HepG2 (cell line): Measurements from ENCODE around the gene PUS1. TPM values are rescaled to one million over a fixed set of nuclear protein-coding genes. Genes with fewer than 3 reads are reported as not detected.

ENCODE experiments used
- CBX1 ChIP-seq: IDR thresholded peaks from one replicate; pipeline ENCODE4 v1.6.1; 2016; ENCODE audit warnings: antibody characterized with exemption, low read depth
- CERS6 ChIP-seq: sonication (generic); formaldehyde crosslinking; IDR thresholded peaks from 2 replicates; pipeline ENCODE4 v1.5.0; 2020; ENCODE audit warnings: missing genetic modification reagents
- CREM ChIP-seq, 2 experiments: sonication (generic) in 1 of 2; formaldehyde crosslinking in 1 of 2; IDR thresholded peaks; 2 replicates each; pipeline versions ENCODE4 v1.4.0 to v1.6.1; 2016 to 2020; ENCODE audit warnings: antibody characterized with exemption in 1 of 2, mild to moderate bottlenecking in 1 of 2, missing genetic modification reagents in 1 of 2
- HNF4G ChIP-seq, 2 experiments: sonication (generic) in 1 of 2; formaldehyde crosslinking in 1 of 2; IDR thresholded peaks; 2 replicates each; pipeline versions ENCODE4 v1.4.0 to v1.6.1; 2011 to 2020; ENCODE audit warnings: borderline replicate concordance in 2 of 2, low read depth in 2 of 2, mild to moderate bottlenecking in 2 of 2, low read length in 1 of 2, missing genetic modification reagents in 1 of 2, moderate library complexity in 1 of 2
- HNRNPL ChIP-seq: fragments of 200-400 bp; formaldehyde crosslinking; IDR thresholded peaks from 2 replicates; pipeline ENCODE4 v1.6.1; 2017; ENCODE audit warnings: mild to moderate bottlenecking, low read depth, low read length
- JUNB ChIP-seq: sonication (generic); formaldehyde crosslinking; IDR thresholded peaks from 2 replicates; pipeline ENCODE4 v1.8.0; 2022; ENCODE audit warnings: missing genetic modification reagents, mild to moderate bottlenecking, borderline replicate concordance
- KLF11 ChIP-seq: IDR thresholded peaks from 2 replicates; pipeline ENCODE4 v1.6.1; 2016; ENCODE audit warnings: missing compliant biosample characterization
- KLF9 ChIP-seq: IDR thresholded peaks from 2 replicates; pipeline ENCODE4 v1.6.1; 2016; ENCODE audit warnings: low read depth
- MXD1 ChIP-seq: sonication (generic); formaldehyde crosslinking; IDR thresholded peaks from 2 replicates; pipeline ENCODE4 v1.4.0; 2020; ENCODE audit warnings: mild to moderate bottlenecking, missing genetic modification reagents
- NFIB ChIP-seq: sonication (generic); formaldehyde crosslinking; IDR thresholded peaks from 2 replicates; pipeline ENCODE4 v1.9.0; 2021; ENCODE audit warnings: missing genetic modification reagents, mild to moderate bottlenecking, borderline replicate concordance
- POGK ChIP-seq: sonication (generic); formaldehyde crosslinking; conservative IDR thresholded peaks from 2 replicates; pipeline ENCODE4 v1.8.0; 2022; ENCODE audit warnings: mild to moderate bottlenecking, moderate library complexity, missing genetic modification reagents
- SP5 ChIP-seq: IDR thresholded peaks from 2 replicates; pipeline ENCODE4 v1.6.1; 2016; ENCODE audit warnings: low read depth, borderline replicate concordance
- ZFP36L1 ChIP-seq: sonication (generic); formaldehyde crosslinking; IDR thresholded peaks from 2 replicates; pipeline ENCODE4 v1.8.0; 2022; ENCODE audit warnings: mild to moderate bottlenecking, missing genetic modification reagents, moderate library complexity
- ZNF282 ChIP-seq: fragments of 450-650 bp; IDR thresholded peaks from 2 replicates; pipeline ENCODE4 v1.6.1; 2018; ENCODE audit not compliant: partially characterized antibody
- ZNF3 ChIP-seq: IDR thresholded peaks from 2 replicates; pipeline ENCODE4 v1.7.0; 2017; ENCODE audit warnings: inconsistent platforms
- ZNF781 ChIP-seq: sonication (generic); formaldehyde crosslinking; IDR thresholded peaks from 2 replicates; pipeline ENCODE4 v1.5.1; 2020; ENCODE audit warnings: borderline replicate concordance, mild to moderate bottlenecking, missing genetic modification reagents; ENCODE audit errors: not compliant biosample characterization
- ZSCAN30 ChIP-seq: sonication (generic); formaldehyde crosslinking; IDR thresholded peaks from 2 replicates; pipeline ENCODE4 v1.5.0; 2020; ENCODE audit warnings: mild to moderate bottlenecking, missing genetic modification reagents
- polyA plus RNA-seq, 8 experiments: library from polyadenylated mRNA; depleted of rRNA in 3 of 8; stranded (reverse) in 7 of 8; unstranded in 1 of 8; fragments of >200 nt; fragmentation: Illumina TruSeq in 4 of 8; extraction: Trizol in 4 of 8; gene quantifications; 2 replicates each; pipeline versions ENCODE4 v1.2.1 to v1.2.3, GENCODE V29; 2011 to 2016; ENCODE audit warnings: low read depth in 4 of 8, missing spikeins in 1 of 8, mixed read lengths in 1 of 8; ENCODE audit not compliant: insufficient read depth in 1 of 8
- total RNA-seq, 5 experiments: library from RNA; depleted of rRNA; stranded (reverse); fragments of >200 nt; fragmentation: Illumina TruSeq; extraction: Trizol; gene quantifications; 2 replicates each; pipeline ENCODE4 v1.2.3, GENCODE V29; 2016; ENCODE audit warnings: low read depth in 1 of 5
- TF ChIP-seq, protein P1 (sequence below): IDR thresholded peaks from 2 replicates; pipeline ENCODE4 v1.6.1; 2016; ENCODE audit warnings: low read depth, missing genetic modification reagents, missing compliant biosample characterization
- TF ChIP-seq, protein P2 (sequence below): IDR thresholded peaks from 2 replicates; pipeline ENCODE4 v1.6.1; 2016; ENCODE audit warnings: missing compliant biosample characterization, missing genetic modification reagents, borderline replicate concordance

The PUS1 gene
- total and polyA plus RNA-seq, 2 of the 13 experiments (the other 11 are each of a cell fraction or from before 2014, with no cell fraction given), result 19.2 to 24.7 TPM

DNA sequence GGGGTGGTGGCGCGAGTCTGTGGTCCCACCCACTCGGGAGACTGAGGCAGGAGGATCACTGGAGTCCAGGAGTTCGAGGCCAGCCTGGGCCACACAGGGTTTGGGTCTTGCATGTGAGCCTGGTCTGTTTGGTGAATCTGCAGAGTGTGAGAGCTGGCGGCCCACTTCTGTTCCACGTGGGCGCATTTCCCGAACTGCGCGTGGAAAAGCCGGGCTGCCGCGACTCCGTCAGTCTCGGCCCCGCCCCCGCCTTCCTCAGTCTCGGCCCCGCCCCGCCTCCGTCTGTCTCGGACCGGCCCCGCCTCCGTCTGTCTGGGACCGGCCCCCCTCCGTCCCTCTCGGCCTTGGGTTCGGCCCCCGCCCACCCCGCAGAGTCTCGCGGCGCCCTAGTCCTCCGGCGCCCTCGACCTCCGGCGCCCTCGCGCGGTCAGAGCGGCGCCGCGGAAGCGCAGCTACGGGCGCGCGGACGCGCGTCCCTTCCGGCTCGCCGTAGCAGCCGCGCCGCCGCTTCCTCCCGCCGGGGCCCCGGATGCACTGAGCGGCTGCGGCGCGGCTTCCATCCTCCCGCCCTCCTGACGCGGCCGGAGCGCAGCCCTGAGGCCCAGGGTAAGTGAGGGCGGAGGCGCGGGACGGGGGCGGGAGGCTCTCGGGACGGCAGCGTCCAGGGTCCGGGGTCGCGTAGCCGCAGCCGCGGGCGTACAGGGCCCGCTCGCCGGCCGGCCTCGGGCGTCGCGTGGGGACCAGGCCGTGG lies 20.5 kb downstream of the PUS1 start, which contains the start of gene EP400 (continued):
- peak; percentile 95 for TF ChIP-seq POGK (CRISPR knock-in tag)
- TF ChIP-seq ZNF282, result no peak
- TF ChIP-seq, protein P1, sequence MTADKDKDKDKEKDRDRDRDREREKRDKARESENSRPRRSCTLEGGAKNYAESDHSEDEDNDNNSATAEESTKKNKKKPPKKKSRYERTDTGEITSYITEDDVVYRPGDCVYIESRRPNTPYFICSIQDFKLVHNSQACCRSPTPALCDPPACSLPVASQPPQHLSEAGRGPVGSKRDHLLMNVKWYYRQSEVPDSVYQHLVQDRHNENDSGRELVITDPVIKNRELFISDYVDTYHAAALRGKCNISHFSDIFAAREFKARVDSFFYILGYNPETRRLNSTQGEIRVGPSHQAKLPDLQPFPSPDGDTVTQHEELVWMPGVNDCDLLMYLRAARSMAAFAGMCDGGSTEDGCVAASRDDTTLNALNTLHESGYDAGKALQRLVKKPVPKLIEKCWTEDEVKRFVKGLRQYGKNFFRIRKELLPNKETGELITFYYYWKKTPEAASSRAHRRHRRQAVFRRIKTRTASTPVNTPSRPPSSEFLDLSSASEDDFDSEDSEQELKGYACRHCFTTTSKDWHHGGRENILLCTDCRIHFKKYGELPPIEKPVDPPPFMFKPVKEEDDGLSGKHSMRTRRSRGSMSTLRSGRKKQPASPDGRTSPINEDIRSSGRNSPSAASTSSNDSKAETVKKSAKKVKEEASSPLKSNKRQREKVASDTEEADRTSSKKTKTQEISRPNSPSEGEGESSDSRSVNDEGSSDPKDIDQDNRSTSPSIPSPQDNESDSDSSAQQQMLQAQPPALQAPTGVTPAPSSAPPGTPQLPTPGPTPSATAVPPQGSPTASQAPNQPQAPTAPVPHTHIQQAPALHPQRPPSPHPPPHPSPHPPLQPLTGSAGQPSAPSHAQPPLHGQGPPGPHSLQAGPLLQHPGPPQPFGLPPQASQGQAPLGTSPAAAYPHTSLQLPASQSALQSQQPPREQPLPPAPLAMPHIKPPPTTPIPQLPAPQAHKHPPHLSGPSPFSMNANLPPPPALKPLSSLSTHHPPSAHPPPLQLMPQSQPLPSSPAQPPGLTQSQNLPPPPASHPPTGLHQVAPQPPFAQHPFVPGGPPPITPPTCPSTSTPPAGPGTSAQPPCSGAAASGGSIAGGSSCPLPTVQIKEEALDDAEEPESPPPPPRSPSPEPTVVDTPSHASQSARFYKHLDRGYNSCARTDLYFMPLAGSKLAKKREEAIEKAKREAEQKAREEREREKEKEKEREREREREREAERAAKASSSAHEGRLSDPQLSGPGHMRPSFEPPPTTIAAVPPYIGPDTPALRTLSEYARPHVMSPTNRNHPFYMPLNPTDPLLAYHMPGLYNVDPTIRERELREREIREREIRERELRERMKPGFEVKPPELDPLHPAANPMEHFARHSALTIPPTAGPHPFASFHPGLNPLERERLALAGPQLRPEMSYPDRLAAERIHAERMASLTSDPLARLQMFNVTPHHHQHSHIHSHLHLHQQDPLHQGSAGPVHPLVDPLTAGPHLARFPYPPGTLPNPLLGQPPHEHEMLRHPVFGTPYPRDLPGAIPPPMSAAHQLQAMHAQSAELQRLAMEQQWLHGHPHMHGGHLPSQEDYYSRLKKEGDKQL (CRISPR knock-in tag), result no peak
- TF ChIP-seq CREM (IDR thresholded peaks at IDR 0.05), result no peak
- TF ChIP-seq CREM (CRISPR knock-in tag; IDR thresholded peaks at IDR 0.05), result no peak
- TF ChIP-seq SP5 (CRISPR knock-in tag), result peak; percentile 71
- TF ChIP-seq, protein P2, sequence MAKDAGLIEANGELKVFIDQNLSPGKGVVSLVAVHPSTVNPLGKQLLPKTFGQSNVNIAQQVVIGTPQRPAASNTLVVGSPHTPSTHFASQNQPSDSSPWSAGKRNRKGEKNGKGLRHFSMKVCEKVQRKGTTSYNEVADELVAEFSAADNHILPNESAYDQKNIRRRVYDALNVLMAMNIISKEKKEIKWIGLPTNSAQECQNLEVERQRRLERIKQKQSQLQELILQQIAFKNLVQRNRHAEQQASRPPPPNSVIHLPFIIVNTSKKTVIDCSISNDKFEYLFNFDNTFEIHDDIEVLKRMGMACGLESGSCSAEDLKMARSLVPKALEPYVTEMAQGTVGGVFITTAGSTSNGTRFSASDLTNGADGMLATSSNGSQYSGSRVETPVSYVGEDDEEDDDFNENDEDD (CRISPR knock-in tag), result peak; percentile 76
- no peak for TF ChIP-seq ZNF3 (CRISPR knock-in tag)
- no peak for TF ChIP-seq NFIB (CRISPR knock-in tag)
- TF ChIP-seq JUNB, result no peak
- no peak for TF ChIP-seq ZNF781 (CRISPR knock-in tag)
- no peak for TF ChIP-seq ZSCAN30 (CRISPR knock-in tag)
- no peak for TF ChIP-seq HNRNPL
- TF ChIP-seq HNF4G (IDR thresholded peaks at IDR 0.05; ENCODE audit: borderline replicate concordance, low read depth, low read length), result no peak
- peak; percentile 65; the same call in 1 of the 2 replicates for TF ChIP-seq HNF4G (CRISPR knock-in tag; IDR thresholded peaks at IDR 0.05; ENCODE audit: borderline replicate concordance, low read depth)
- peak; percentile 23 for TF ChIP-seq MXD1 (CRISPR knock-in tag)
- no peak for TF ChIP-seq KLF11 (CRISPR knock-in tag)
- TF ChIP-seq ZFP36L1 (CRISPR knock-in tag), result no peak; the same call in 1 of the 2 replicates
- no peak for TF ChIP-seq KLF9 (CRISPR knock-in tag)
- peak; percentile 70 for TF ChIP-seq CBX1
- no peak for TF ChIP-seq CERS6 (CRISPR knock-in tag)
